Smooth muscle cell of the brain vasculature (primary cell): Measurements from ENCODE around the gene JMJD8.

Source experiments
- DNase-seq: peaks from one replicate; pipeline ENCODE4 v3.0.0-alpha.2; 2012; ENCODE audit warnings: low read depth, low spot score

Gene JMJD8

GRCh38 chr16:662095-662494, 22.0 kb downstream of the JMJD8 start:
- DNase-seq: no peak

GRCh38 chr16:661184-661821, 22.8 kb downstream of the JMJD8 start:
- DNase-seq: no peak

GRCh38 chr16:660459-661183, 23.5 kb downstream of the JMJD8 start:
- no peak for DNase-seq

GRCh38 chr16:660132-660458, 24.0 kb downstream of the JMJD8 start:
- DNase-seq: no peak

- DNase-seq: no peak
Measured at GRCh38 chr16:659618-660017, 24.5 kb downstream of the JMJD8 start.

GRCh38 chr16:658679-659571, 25.2 kb downstream of the JMJD8 start:
- DNase-seq: no peak

- DNase-seq: no peak
Measured at GRCh38 chr16:657487-657886, 26.6 kb downstream of the JMJD8 start.

- DNase-seq: no peak
Measured at GRCh38 chr16:654034-654433, 30.1 kb downstream of the JMJD8 start.

- DNase-seq: no peak
Measured at GRCh38 chr16:652454-653305, 31.5 kb downstream of the JMJD8 start.

- no peak for DNase-seq
Measured at GRCh38 chr16:651844-652243, 32.3 kb downstream of the JMJD8 start.

GRCh38 chr16:649631-650030, 34.5 kb downstream of the JMJD8 start:
- no peak for DNase-seq

GRCh38 chr16:648781-649589, 35.1 kb downstream of the JMJD8 start, which contains the start of gene WDR90:
WDR90 (plus strand) TSS chr16:649365; CDS start chr16:649417, 52 bp downstream.
- peak; percentile 50 for DNase-seq

GRCh38 chr16:648071-648780, 35.9 kb downstream of the JMJD8 start:
- DNase-seq: no peak

GRCh38 chr16:647173-647902, 36.8 kb downstream of the JMJD8 start:
- no peak for DNase-seq

- DNase-seq: no peak
Measured at GRCh38 chr16:646679-647172, 37.4 kb downstream of the JMJD8 start.

GRCh38 chr16:645852-646678, 38.1 kb downstream of the JMJD8 start:
- DNase-seq: no peak

GRCh38 chr16:644556-644955, 39.6 kb downstream of the JMJD8 start:
- no peak for DNase-seq

GRCh38 chr16:643050-643368, 41.1 kb downstream of the JMJD8 start:
- no peak for DNase-seq
